NB4 (cell line): Measurements from ENCODE around the gene TMEM44.

Experiments
- DNase-seq: peaks from one replicate; pipeline ENCODE4 v3.0.0; 2010; ENCODE audit warnings: low read depth
- H3K4me3 ChIP-seq: one replicate; pipeline ENCODE4 v1.5.1; 2011; ENCODE audit warnings: mild to moderate bottlenecking, low read depth, low read length, moderate library complexity
- MYC ChIP-seq: IDR thresholded peaks from 2 replicates; pipeline ENCODE4 v1.6.1; 2011; ENCODE audit warnings: low read depth, low read length
- POLR2A ChIP-seq: IDR thresholded peaks from 2 replicates; pipeline ENCODE4 v1.6.1; 2011; ENCODE audit warnings: mild to moderate bottlenecking; ENCODE audit not compliant: insufficient read length; ENCODE audit errors: extremely low read depth
- TF ChIP-seq, protein P1 (sequence below): IDR thresholded peaks from one replicate; pipeline ENCODE4 v1.5.1; 2012; ENCODE audit warnings: low read depth, low read length
- TF ChIP-seq, protein P2 (sequence below): IDR thresholded peaks from 2 replicates; pipeline ENCODE4 v1.6.1; 2011; ENCODE audit warnings: low read depth, low read length

Gene TMEM44

DNA sequence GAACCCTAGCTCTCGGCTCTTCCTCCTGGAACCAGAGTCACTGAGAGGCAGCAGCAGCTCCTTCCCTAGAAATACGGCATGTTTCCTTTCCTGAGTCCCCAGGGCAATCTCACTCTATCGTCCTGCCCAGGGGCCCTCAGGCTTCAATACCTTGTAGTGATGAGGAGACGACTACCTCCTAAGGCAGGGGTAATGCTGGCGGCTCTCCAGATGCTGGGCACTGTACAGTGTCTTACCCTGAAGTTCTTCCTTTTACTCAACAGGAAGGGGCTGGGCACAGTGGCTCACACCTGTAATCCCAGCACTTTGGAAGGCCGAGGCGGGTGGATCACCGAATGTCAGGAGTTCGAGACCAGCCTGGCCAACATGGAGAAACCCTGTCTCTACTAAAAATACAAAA lies 13.5 kb downstream of the TMEM44 start:
- DNase-seq = no peak
- TF ChIP-seq, protein P1, sequence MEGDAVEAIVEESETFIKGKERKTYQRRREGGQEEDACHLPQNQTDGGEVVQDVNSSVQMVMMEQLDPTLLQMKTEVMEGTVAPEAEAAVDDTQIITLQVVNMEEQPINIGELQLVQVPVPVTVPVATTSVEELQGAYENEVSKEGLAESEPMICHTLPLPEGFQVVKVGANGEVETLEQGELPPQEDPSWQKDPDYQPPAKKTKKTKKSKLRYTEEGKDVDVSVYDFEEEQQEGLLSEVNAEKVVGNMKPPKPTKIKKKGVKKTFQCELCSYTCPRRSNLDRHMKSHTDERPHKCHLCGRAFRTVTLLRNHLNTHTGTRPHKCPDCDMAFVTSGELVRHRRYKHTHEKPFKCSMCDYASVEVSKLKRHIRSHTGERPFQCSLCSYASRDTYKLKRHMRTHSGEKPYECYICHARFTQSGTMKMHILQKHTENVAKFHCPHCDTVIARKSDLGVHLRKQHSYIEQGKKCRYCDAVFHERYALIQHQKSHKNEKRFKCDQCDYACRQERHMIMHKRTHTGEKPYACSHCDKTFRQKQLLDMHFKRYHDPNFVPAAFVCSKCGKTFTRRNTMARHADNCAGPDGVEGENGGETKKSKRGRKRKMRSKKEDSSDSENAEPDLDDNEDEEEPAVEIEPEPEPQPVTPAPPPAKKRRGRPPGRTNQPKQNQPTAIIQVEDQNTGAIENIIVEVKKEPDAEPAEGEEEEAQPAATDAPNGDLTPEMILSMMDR = no peak
- TF ChIP-seq MYC (no peak), POLR2A (no peak)
- TF ChIP-seq, protein P2, sequence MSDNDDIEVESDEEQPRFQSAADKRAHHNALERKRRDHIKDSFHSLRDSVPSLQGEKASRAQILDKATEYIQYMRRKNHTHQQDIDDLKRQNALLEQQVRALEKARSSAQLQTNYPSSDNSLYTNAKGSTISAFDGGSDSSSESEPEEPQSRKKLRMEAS = no peak
- no peak overlapping the region for H3K4me3 ChIP-seq

DNA sequence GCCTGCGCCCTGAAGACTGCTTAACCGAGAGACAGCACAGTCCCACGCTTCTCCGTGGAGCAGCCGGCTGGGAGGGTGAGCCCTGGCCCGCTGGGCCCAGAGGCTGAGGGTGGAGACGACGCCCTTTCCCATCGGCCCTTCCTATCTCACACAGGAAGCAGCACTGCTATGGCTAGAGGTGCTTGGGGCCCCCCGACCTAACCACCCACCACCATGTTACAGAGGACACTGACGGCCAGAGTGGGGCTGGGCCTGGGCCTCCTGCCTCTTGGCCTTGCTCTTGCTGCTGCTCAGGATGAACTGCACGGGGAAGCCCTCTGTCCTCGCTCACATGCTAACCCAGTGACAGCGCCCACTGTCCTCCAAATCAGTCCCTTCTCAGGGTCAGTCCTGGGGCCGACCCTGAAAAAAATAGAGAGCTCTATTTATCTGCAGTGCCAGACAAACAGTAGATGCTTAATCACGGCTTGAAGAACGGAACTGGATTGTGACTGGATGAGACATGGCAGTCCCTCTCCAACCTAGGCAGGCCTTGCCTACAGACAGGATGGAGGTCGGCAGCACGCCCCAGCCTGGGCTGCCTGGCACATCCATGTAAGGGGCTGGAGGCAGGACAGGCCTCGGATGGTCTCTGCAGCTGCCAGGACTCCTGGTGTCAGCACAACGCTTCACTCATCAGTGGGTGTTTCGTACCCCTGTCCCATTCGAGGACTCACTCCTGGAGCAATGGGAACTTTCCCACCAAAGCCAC lies 14.2 kb downstream of the TMEM44 start:
- DNase-seq = no peak
- no peak overlapping the region for H3K4me3 ChIP-seq
- TF ChIP-seq POLR2A = no peak
- TF ChIP-seq, protein P1 = no peak
- TF ChIP-seq, protein P2 = no peak
- TF ChIP-seq MYC = no peak

DNA sequence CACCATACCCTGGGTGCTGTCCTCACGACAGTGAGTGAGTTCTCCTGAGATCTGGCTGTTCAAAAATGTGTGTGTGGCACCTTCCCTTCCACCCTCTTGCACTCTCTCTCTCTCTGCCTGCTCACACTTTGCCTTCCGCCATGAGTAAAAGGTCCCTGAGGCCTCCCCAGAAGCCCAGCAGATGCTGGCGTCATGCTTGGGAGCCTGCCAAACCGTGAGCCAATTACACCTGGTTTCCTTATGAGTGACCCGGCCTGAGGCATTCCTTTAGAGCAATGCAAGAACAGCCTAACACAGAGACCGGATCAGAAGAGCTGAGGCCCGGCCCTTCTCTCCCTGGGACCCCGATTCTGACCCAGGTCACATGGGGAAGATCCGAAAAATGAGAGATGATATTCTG lies 15.4 kb downstream of the TMEM44 start:
- DNase-seq = no peak
- TF ChIP-seq, protein P2 = no peak
- TF ChIP-seq POLR2A (no peak), MYC (no peak)
- TF ChIP-seq, protein P1 = no peak

DNA sequence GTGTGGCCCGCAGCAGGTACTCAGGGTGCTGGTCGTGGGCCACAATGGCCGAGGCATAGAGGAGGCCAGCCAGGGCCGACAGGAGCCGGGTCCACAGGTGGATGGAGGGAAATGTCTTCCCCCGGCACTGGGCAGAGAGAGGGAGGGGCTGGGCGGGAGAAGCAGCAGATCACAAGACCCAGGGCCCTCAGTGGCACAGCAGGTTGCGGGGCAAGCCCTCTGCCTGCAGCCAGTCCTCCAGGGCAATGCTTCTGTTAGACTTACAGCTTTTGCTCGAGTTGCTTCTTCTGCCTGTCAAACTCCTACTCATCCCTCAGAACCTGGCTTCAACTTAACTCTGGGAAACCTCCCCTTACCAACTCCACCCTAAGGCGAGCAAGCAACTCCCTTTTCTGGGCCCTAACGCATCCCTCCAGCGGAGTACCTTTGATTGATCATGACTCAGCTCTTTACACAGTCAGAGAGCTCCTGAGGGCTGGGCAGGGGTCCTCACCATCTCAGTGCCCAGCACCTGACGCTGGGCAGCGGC lies 16.0 kb downstream of the TMEM44 start:
- no peak overlapping the region for H3K4me3 ChIP-seq
- TF ChIP-seq MYC = no peak
- TF ChIP-seq, protein P2 = no peak
- TF ChIP-seq POLR2A = no peak
- TF ChIP-seq, protein P1 = no peak
- no peak for DNase-seq

More for the DNA sequence above, 15.4 kb downstream of the TMEM44 start:
- no peak overlapping the region for H3K4me3 ChIP-seq

DNA sequence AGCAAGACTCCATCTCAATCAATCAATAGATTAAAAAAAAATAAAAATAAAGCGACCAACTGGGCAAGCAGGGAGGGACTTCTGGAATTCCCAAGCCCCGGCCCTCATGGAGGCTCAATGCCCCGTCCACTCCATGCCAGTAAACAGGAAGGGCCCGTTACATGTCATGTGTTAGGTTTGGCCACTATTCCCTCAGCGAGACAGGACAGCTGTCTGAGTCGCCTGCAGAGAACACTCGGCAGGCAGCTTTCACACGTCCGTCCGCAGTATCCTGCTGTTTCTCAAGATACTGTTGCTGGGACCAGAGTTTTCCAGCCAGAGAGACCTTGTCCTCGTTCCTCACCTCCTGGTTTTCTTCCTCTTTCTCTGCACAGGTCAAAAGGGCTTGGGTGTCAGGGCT lies 18.0 kb downstream of the TMEM44 start:
- TF ChIP-seq MYC = no peak
- TF ChIP-seq POLR2A = no peak
- TF ChIP-seq, protein P1 = no peak
- TF ChIP-seq, protein P2 = no peak
- no peak overlapping the region for H3K4me3 ChIP-seq
- DNase-seq = no peak
